B cell (primary cell): ENCODE measurements around the gene OTULIN. TPM values are rescaled to one million over a fixed set of nuclear protein-coding genes. Genes with fewer than 3 reads are reported as not detected.

Source experiments
- ATAC-seq: fragments of 200-7000 bp; cut with Tn5 transposase; one replicate; pipeline ENCODE4 v1.10.0; 2021; ENCODE audit warnings: low read depth, mild to moderate bottlenecking, moderate number of reproducible peaks, moderate library complexity
- CTCF ChIA-PET: fragments of 350-600 bp; sonication (Branson Sonifier 250); formaldehyde crosslinking; loops from one replicate; lab custom pipeline; 2021; ENCODE audit warnings: antibody characterized with exemption, inconsistent platforms; lab: Charles Lee
- POLR2A ChIA-PET: fragments of 350-600 bp; sonication (Branson Sonifier 250); formaldehyde crosslinking; loops from one replicate; lab custom pipeline; 2021; ENCODE audit warnings: antibody characterized with exemption; lab: Charles Lee
- DNase-seq: peaks from one replicate; pipeline ENCODE4 v3.0.0; 2013
- H2AFZ ChIP-seq: 2 replicates; pipeline ENCODE4 v1.6.1; 2012; ENCODE audit warnings: mild to moderate bottlenecking, low read depth, low read length; ENCODE audit not compliant: insufficient read depth, poor library complexity, severe bottlenecking
- H3K27ac ChIP-seq, 2 donors: 1 replicate in 1 of 2; 2 replicates in 1 of 2; pipeline ENCODE4 v1.5.1; 2012 to 2013; ENCODE audit warnings: low read length in 2 of 2, mild to moderate bottlenecking in 2 of 2, moderate library complexity in 1 of 2
- H3K27me3 ChIP-seq, 4 experiments: fragments of 200-600 bp in 1 of 4; sonication (generic) in 1 of 4; replicated peaks in 1 of 4; 1 replicate in 2 of 4; 2 replicates in 2 of 4; pipeline versions ENCODE4 v1.6.1 to v1.7.0; 2013 to 2016; ENCODE audit warnings: low read length in 3 of 4, mild to moderate bottlenecking in 2 of 4, mixed read lengths in 1 of 4, moderate library complexity in 1 of 4; ENCODE audit not compliant: insufficient read depth in 4 of 4, control insufficient read depth in 3 of 4; ENCODE audit errors: control extremely low read depth in 1 of 4
- H3K36me3 ChIP-seq, 2 experiments: replicated peaks in 1 of 2; 1 replicate in 1 of 2; 2 replicates in 1 of 2; pipeline versions ENCODE4 v1.6.1 to v1.7.1; 2013; ENCODE audit warnings: low read length in 1 of 2; ENCODE audit not compliant: insufficient read depth in 2 of 2, control insufficient read depth in 1 of 2; ENCODE audit errors: control extremely low read depth in 1 of 2, extremely low read depth in 1 of 2
- H3K4me1 ChIP-seq, 2 donors: fragments of 200-600 bp in 1 of 2; sonication (generic) in 1 of 2; 1 replicate in 1 of 2; 2 replicates in 1 of 2; pipeline versions ENCODE4 v1.5.1 to v1.6.1; 2013 to 2017; ENCODE audit warnings: low read length in 2 of 2; ENCODE audit not compliant: control insufficient read depth in 2 of 2, insufficient read depth in 2 of 2
- H3K4me2 ChIP-seq: replicated peaks from 2 replicates; pipeline ENCODE3; 2012; ENCODE audit warnings: mild to moderate bottlenecking, low read depth, low read length; ENCODE audit not compliant: poor library complexity, severe bottlenecking
- H3K4me3 ChIP-seq, 5 experiments: fragments of 200-600 bp in 1 of 5; sonication (generic) in 1 of 5; 1 replicate in 3 of 5; 2 replicates in 2 of 5; pipeline versions ENCODE4 v1.5.1 to v1.7.0; 2011 to 2016; ENCODE audit warnings: low read length in 4 of 5, mild to moderate bottlenecking in 4 of 5, low read depth in 2 of 5, control low read depth in 1 of 5, moderate library complexity in 1 of 5; ENCODE audit not compliant: insufficient read depth in 1 of 5; ENCODE audit errors: control extremely low read depth in 1 of 5, extremely low read depth in 1 of 5
- H3K79me2 ChIP-seq: fragments of 200-600 bp; sonication (generic); one replicate; pipeline ENCODE4 v1.6.0; 2016; ENCODE audit warnings: low read length; ENCODE audit not compliant: control insufficient read depth, insufficient read depth
- H3K9ac ChIP-seq: fragments of 200-600 bp; sonication (generic); 2 replicates; pipeline ENCODE4 v1.6.1; 2017; ENCODE audit warnings: mild to moderate bottlenecking, low read length, moderate library complexity
- H3K9me3 ChIP-seq, 3 donors: one replicate each; pipeline versions ENCODE4 v1.6.1 to v1.7.1; 2013; ENCODE audit warnings: low read length in 2 of 3; ENCODE audit not compliant: control insufficient read depth in 2 of 3, insufficient read depth in 1 of 3; ENCODE audit errors: control extremely low read depth in 1 of 3
- H4K20me1 ChIP-seq: 2 replicates; pipeline ENCODE4 v1.6.0; 2012; ENCODE audit warnings: mild to moderate bottlenecking, low read length; ENCODE audit not compliant: insufficient read depth, control insufficient read depth, poor library complexity, severe bottlenecking
- H3K27ac Mint-ChIP-seq: one replicate; pipeline ENCODE4 v1.8.0; 2021; ENCODE audit warnings: mixed read lengths
- H3K27me3 Mint-ChIP-seq: one replicate; pipeline ENCODE4 v1.8.0; 2021; ENCODE audit warnings: mixed read lengths
- H3K4me1 Mint-ChIP-seq: one replicate; pipeline ENCODE4 v1.8.0; 2021; ENCODE audit warnings: mixed read lengths
- H3K4me3 Mint-ChIP-seq: one replicate; pipeline ENCODE4 v1.8.0; 2021; ENCODE audit warnings: mixed read lengths
- H3K9me3 Mint-ChIP-seq: one replicate; pipeline ENCODE4 v1.8.0; 2022; ENCODE audit warnings: mixed read lengths; ENCODE audit not compliant: insufficient read depth
- EZH2 ChIP-seq: IDR thresholded peaks from 2 replicates; pipeline ENCODE4 v1.6.1; 2012; ENCODE audit warnings: borderline replicate concordance, low read depth, mild to moderate bottlenecking, moderate library complexity, low read length; ENCODE audit not compliant: insufficient read depth, poor library complexity, severe bottlenecking
- WGBS: methylation state at CpG from one replicate; pipeline ENCODE4 v1.1.5; 2013; ENCODE audit warnings: missing lambda C conversion rate; ENCODE audit not compliant: insufficient coverage; 5-methylcytosine and 5-hydroxymethylcytosine counted together
- intact Hi-C: fragments of 100-400 bp; cut with micrococcal nuclease; formaldehyde crosslinking; loops from one replicate; pipeline ENCODE4 v1.10.0; 2022
- polyA plus RNA-seq: library from polyadenylated mRNA; depleted of rRNA; stranded (reverse); fragments of >200 nt; gene quantifications from 2 replicates; pipeline ENCODE4 v1.2.3, GENCODE V29; 2012
- total RNA-seq, 2 donors: library from RNA; stranded (reverse); fragments of 120-200 nt in 1 of 2; gene quantifications; 1 replicate in 1 of 2; 2 replicates in 1 of 2; pipeline versions ENCODE4 v1.2.3 to v1.2.4, GENCODE V29; 2013 to 2022
- TF ChIP-seq, protein P1 (sequence below): fragments of 200-600 bp; IDR thresholded peaks from one replicate; pipeline ENCODE4 v1.8.0; 2022; ENCODE audit warnings: antibody characterized with exemption, mild to moderate bottlenecking

The OTULIN gene
- total and polyA plus RNA-seq, 2 donors (not counting 1 experiment from before 2014, with no cell fraction given), result 8.4 to 64.4 TPM

DNA sequence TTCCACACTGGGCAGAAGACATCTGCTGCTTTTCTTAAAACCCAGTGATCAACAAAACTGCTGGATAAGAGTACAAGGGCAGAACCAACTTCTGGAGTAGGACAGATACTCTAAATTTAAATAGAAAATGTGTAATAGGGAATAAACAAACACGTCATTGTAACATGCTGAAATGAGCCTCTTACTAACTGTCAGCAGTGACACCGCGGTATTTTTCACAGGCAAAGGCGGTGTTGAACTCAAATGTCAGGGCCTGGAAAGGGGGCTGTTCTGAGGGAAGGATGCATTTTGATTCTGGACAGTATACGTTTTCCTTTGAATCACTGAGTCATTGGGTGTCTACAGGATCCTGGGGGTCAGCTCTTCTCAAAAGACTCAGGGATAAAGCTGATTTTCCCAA is 73.5 kb downstream of the OTULIN start:
- Histone ChIP-seq H2AFZ (no peak overlapping the region), H3K4me3 (no peak overlapping the region), H3K27ac (no peak overlapping the region), H3K4me2 (no peak overlapping the region), H3K9me3 (no peaks in the 10 kb centered on the region), H4K20me1 (no peaks in the 10 kb centered on the region), H3K27me3 (no peaks in the 10 kb centered on the region), H3K4me1 (no peaks in the 10 kb centered on the region), H3K79me2 (no peaks in the 10 kb centered on the region), H3K9ac (no peak overlapping the region), H3K36me3 (peaks cover 0 to 14% of the 10 kb centered on the region in 2 experiments)
- no peak for ATAC-seq
- no peak for DNase-seq
- Mint-ChIP-seq H3K9me3 (no peaks in the 10 kb centered on the region), H3K4me3 (no peak overlapping the region), H3K27me3 (no peaks in the 10 kb centered on the region), H3K27ac (no peak overlapping the region), H3K4me1 (no peaks in the 10 kb centered on the region)
- WGBS, result 97% methylated on average over 5 of the region's 5 CpGs
- intact Hi-C loops, result no loop called here
- TF ChIP-seq EZH2, result no peak
- TF ChIP-seq, protein P1, sequence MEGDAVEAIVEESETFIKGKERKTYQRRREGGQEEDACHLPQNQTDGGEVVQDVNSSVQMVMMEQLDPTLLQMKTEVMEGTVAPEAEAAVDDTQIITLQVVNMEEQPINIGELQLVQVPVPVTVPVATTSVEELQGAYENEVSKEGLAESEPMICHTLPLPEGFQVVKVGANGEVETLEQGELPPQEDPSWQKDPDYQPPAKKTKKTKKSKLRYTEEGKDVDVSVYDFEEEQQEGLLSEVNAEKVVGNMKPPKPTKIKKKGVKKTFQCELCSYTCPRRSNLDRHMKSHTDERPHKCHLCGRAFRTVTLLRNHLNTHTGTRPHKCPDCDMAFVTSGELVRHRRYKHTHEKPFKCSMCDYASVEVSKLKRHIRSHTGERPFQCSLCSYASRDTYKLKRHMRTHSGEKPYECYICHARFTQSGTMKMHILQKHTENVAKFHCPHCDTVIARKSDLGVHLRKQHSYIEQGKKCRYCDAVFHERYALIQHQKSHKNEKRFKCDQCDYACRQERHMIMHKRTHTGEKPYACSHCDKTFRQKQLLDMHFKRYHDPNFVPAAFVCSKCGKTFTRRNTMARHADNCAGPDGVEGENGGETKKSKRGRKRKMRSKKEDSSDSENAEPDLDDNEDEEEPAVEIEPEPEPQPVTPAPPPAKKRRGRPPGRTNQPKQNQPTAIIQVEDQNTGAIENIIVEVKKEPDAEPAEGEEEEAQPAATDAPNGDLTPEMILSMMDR, result no peak
- ChIA-PET CTCF (interaction anchor here (1.0 to 1.4 kb wide), 2 partner anchors 11 to 266 kb away, joined by 4 read pairs; no protein-coding TSS in a partner anchor), POLR2A (no interaction called here)

DNA sequence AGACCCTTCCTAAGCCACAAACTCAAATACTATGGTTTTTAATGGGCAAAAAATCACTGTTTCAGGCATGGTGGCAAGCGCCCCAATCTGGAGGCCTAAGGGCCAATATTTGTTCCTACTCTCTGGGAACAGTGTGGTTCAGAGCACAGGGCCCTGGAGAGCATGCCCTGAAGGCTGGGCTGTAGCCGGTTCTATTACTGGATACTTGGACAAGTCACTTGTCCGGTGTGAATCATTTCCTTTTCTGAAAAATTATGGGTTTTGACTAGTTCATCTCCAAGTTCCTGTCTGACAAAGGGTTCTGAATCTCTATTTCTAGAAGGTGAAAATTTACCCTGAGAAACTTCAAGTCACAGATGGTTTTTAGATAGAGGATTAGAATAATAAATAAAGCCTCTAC is 75.0 kb downstream of the OTULIN start:
- ATAC-seq (no peak), DNase-seq (no peak)
- ChIA-PET CTCF (no interaction called here), POLR2A (no interaction called here)
- Histone ChIP-seq H3K4me2 (no peak overlapping the region), H3K4me3 (no peak overlapping the region), H3K79me2 (no peaks in the 10 kb centered on the region), H3K9ac (no peak overlapping the region), H3K4me1 (peaks cover 0 to 7% of the 10 kb centered on the region in 2 donors), H3K9me3 (no peaks in the 10 kb centered on the region), H3K27me3 (no peaks in the 10 kb centered on the region), H4K20me1 (no peaks in the 10 kb centered on the region), H2AFZ (no peak overlapping the region), H3K27ac (no peak overlapping the region), H3K36me3 (peaks cover 0 to 12% of the 10 kb centered on the region in 2 experiments)
- intact Hi-C loops, result no loop called here
- TF ChIP-seq EZH2, result no peak
- TF ChIP-seq, protein P1, result no peak
- no peaks in the 10 kb centered on the region for H3K27me3 Mint-ChIP-seq
- peaks cover 6% of the 10 kb centered on the region for H3K4me1 Mint-ChIP-seq
- 89% methylated on average over 2 of the region's 3 CpGs for WGBS
- no peak overlapping the region for H3K4me3 Mint-ChIP-seq
- H3K9me3 Mint-ChIP-seq, result no peaks in the 10 kb centered on the region
- no peak overlapping the region for H3K27ac Mint-ChIP-seq
